Upper lobe of right lung (tissue), 1 donor: Measurements from ENCODE around the gene ANKRD11. TPM values are rescaled to one million over a fixed set of nuclear protein-coding genes. Genes with fewer than 3 reads are reported as not detected.
A peak's percentile ranks its signal among the peaks of the same experiment; 100 is the strongest.

Experiments
- ATAC-seq: fragments of 200-7000 bp; cut with Tn5 transposase; one replicate; pipeline ENCODE4 v1.9.1; 2020; ENCODE audit warnings: mild to moderate bottlenecking, moderate library complexity
- DNase-seq: peaks from one replicate; pipeline ENCODE4 v3.0.0-alpha.2; 2020
- H3K27ac ChIP-seq: fragments of 200-600 bp; one replicate; pipeline ENCODE4 v1.8.0; 2022
- H3K27me3 ChIP-seq: fragments of 200-600 bp; one replicate; pipeline ENCODE4 v1.8.0; 2022; ENCODE audit warnings: mild to moderate bottlenecking
- H3K36me3 ChIP-seq: fragments of 200-600 bp; one replicate; pipeline ENCODE4 v1.8.0; 2022
- H3K4me1 ChIP-seq: fragments of 200-600 bp; one replicate; pipeline ENCODE4 v1.8.0; 2022
- H3K4me3 ChIP-seq: fragments of 200-600 bp; one replicate; pipeline ENCODE4 v1.8.0; 2022; ENCODE audit warnings: mild to moderate bottlenecking
- H3K9me3 ChIP-seq: fragments of 200-600 bp; one replicate; pipeline ENCODE4 v1.8.0; 2022
- intact Hi-C: fragments of 100-400 bp; cut with DNase I; formaldehyde crosslinking; loops from one replicate; pipeline ENCODE4 v1.11.0; 2022
- total RNA-seq: library from RNA; stranded (reverse); fragmentation: NEBNext Ultra II Directional; extraction: Animal tissue kit (Norgen Biotek cat#: 25700); gene quantifications from one replicate; pipeline ENCODE4 v1.2.1, GENCODE V29; 2021
- TF ChIP-seq, protein P1 (sequence below): fragments of 200-600 bp; IDR thresholded peaks from one replicate; pipeline ENCODE4 v1.8.0; 2022; ENCODE audit warnings: antibody characterized with exemption
- donor health status: DM: no; HTN: yes; CAD: no; lungs with severe emphysema.

Gene ANKRD11
- total RNA-seq, 1 donor from 2014 or later = 125 TPM

DNA sequence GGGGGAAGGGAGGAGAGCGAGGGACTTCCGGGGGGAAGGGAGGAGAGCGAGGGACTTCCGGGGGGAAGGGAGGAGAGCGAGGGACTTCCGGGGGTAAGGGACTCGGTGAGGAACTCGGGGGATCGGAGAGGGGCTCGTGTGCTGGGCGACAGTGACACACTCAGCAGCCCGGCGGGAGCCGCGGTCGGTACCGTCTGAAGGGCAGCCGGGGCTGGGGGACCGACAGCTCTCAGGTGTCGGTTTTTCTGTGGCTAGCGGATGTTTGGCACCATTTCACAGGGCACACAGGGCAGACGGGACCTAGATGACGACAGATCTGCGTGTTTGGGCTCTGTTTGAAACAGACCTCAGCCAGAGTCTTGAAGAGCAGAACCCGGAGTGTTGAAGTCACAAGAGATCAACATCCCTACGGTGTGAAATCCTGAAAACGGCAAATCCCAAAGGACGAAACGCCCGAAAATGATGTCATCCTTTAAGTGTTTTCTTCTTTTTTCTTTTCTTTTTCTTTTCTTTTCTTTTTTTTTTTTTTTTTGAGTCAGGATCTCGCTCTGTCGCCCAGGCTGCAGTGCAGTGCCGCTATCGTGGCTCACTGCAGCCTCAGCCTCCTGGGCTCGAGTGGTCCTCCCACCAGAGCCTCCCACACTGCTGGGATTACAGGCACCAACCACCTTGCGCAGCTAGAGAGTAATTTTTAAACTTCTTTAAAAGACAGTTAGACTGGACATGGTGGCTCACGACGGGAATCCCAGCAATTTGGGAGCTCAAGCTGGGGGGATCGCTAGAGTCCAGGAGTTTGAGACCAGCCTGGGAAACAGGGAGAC is 249.0 kb downstream of the ANKRD11 start:
- Histone ChIP-seq H3K36me3 (no peaks in the 10 kb centered on the region), H3K27me3 (no peaks in the 10 kb centered on the region), H3K9me3 (no peaks in the 10 kb centered on the region), H3K4me3 (peak overlapping the region; percentile 74), H3K4me1 (peaks cover 5% of the 10 kb centered on the region), H3K27ac (peak overlapping the region; percentile 97)
- intact Hi-C loops = no loop called here
- peak; percentile 85 for DNase-seq
- TF ChIP-seq, protein P1, sequence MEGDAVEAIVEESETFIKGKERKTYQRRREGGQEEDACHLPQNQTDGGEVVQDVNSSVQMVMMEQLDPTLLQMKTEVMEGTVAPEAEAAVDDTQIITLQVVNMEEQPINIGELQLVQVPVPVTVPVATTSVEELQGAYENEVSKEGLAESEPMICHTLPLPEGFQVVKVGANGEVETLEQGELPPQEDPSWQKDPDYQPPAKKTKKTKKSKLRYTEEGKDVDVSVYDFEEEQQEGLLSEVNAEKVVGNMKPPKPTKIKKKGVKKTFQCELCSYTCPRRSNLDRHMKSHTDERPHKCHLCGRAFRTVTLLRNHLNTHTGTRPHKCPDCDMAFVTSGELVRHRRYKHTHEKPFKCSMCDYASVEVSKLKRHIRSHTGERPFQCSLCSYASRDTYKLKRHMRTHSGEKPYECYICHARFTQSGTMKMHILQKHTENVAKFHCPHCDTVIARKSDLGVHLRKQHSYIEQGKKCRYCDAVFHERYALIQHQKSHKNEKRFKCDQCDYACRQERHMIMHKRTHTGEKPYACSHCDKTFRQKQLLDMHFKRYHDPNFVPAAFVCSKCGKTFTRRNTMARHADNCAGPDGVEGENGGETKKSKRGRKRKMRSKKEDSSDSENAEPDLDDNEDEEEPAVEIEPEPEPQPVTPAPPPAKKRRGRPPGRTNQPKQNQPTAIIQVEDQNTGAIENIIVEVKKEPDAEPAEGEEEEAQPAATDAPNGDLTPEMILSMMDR = no peak
- peak; percentile 76 for ATAC-seq

GRCh38 chr16:89237733-89238132 is 252.6 kb downstream of the ANKRD11 start:
- DNase-seq = no peak
- TF ChIP-seq, protein P1 = no peak
- H3K27ac ChIP-seq = no peak overlapping the region
- intact Hi-C loops = no loop called here
- H3K9me3 ChIP-seq = no peaks in the 10 kb centered on the region
- ATAC-seq = no peak
- H3K4me3 ChIP-seq = no peak overlapping the region
- peaks cover 8% of the 10 kb centered on the region for H3K36me3 ChIP-seq
- H3K4me1 ChIP-seq = peaks cover 12% of the 10 kb centered on the region
- no peaks in the 10 kb centered on the region for H3K27me3 ChIP-seq

DNA sequence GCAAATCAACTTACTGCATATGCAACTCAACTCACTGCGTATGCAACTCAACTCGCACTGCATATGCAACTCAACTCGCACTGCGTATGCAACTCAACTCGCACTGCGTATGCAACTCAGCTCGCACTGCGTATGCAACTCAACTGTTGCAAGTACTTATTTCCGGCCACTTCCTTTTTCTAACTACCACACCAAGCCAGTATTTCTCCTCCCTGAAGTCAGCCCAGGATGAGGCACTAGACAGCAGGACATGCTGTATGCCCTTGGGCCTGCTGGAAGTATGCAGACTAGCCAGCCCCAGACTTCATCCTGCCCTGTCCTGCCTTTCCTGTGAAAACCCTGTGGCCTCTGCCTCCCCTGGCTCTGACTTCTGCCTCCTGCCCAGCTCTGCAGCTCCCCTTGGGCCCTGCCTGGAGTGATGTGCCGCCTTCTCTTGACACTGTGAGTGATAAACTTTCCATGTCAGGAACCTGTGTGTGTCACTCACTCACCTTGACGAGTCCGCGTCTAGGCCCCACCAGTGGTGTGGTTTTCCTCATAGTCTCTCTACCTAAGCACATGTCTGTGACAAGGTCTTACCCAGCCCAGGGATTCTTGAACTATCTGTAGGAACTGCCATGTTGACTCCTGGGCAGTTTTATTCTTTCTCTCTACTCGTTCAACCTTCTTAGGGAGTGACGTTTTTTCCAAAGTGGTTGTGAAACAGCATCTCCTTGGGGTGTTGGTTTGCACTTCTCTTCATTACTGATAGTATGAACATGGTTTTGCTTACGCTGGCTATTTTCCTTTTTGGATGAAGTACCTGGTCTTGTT is 256.5 kb downstream of the ANKRD11 start:
- peak overlapping the region; percentile 19 for H3K27ac ChIP-seq
- H3K27me3 ChIP-seq = no peaks in the 10 kb centered on the region
- ATAC-seq (peak; percentile 54), DNase-seq (no peak)
- H3K36me3 ChIP-seq = peaks cover 25% of the 10 kb centered on the region
- intact Hi-C loops = no loop called here
- no peaks in the 10 kb centered on the region for H3K9me3 ChIP-seq
- H3K4me1 ChIP-seq = peaks cover 6% of the 10 kb centered on the region
- H3K4me3 ChIP-seq = no peak overlapping the region
- TF ChIP-seq, protein P1 = no peak

- H3K27ac ChIP-seq = no peak overlapping the region
- no peaks in the 10 kb centered on the region for H3K9me3 ChIP-seq
- H3K4me3 ChIP-seq = no peak overlapping the region
- DNase-seq (no peak), ATAC-seq (no peak)
- intact Hi-C loops = no loop called here
- H3K4me1 ChIP-seq = peaks cover 6% of the 10 kb centered on the region
- TF ChIP-seq, protein P1 = no peak
- no peaks in the 10 kb centered on the region for H3K27me3 ChIP-seq
- H3K36me3 ChIP-seq = peaks cover 39% of the 10 kb centered on the region
Observed at GRCh38 chr16:89232107-89232506, 258.3 kb downstream of the ANKRD11 start.

DNA sequence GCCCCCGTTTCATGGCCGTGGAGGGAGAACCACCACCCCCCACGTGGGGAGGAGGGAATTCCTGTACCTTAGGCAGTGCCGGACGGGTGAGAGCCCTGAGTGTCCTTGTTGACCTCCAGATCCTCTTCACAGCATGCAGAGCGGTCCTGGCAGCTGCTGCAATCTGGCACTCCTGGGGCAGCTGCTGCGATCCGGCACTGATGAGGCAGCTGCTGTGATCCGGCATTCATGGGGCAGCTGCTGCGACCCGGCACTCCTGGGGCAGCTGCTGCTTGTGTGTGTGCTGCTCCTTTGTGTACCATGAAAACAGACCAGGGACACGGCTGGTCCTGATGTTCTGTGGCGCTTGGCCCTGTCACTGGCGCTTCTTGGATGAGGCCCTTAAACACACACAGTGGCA is 260.1 kb downstream of the ANKRD11 start:
- Histone ChIP-seq H3K27ac (no peak overlapping the region), H3K27me3 (no peaks in the 10 kb centered on the region), H3K4me3 (no peak overlapping the region), H3K36me3 (peaks cover 58% of the 10 kb centered on the region), H3K9me3 (no peaks in the 10 kb centered on the region), H3K4me1 (peaks cover 6% of the 10 kb centered on the region)
- intact Hi-C loops = no loop called here
- DNase-seq (no peak), ATAC-seq (peak; percentile 7)
- TF ChIP-seq, protein P1 = no peak
